Activated naive CD4-positive, alpha-beta T cell treated with anti-CD3 and anti-CD28 coated beads for 36 hours (primary cell): ENCODE results near the gene NEK1. TPM values are rescaled to one million over a fixed set of nuclear protein-coding genes. Genes with fewer than 3 reads are reported as not detected.

Source experiments
- CTCF ChIA-PET: fragments of 350-600 bp; sonication (Branson Sonifier 250); formaldehyde crosslinking; loops from one replicate; lab custom pipeline; 2021; ENCODE audit warnings: antibody characterized with exemption; lab: Charles Lee
- DNase-seq: peaks from one replicate; pipeline ENCODE4 v3.0.0-alpha.2; 2020
- H3K27ac Mint-ChIP-seq: one replicate; pipeline ENCODE4 v1.8.0; 2021; ENCODE audit warnings: mild to moderate bottlenecking, mixed read lengths
- H3K27me3 Mint-ChIP-seq: one replicate; pipeline ENCODE4 v1.8.0; 2021; ENCODE audit warnings: low read depth, mixed read lengths
- H3K36me3 Mint-ChIP-seq: one replicate; pipeline ENCODE4 v1.8.0; 2021; ENCODE audit warnings: low read depth, mixed read lengths
- H3K4me1 Mint-ChIP-seq: one replicate; pipeline ENCODE4 v1.8.0; 2021; ENCODE audit warnings: low read depth, mixed read lengths
- H3K4me3 Mint-ChIP-seq: one replicate; pipeline ENCODE4 v1.8.0; 2021; ENCODE audit warnings: mild to moderate bottlenecking, moderate library complexity, mixed read lengths
- H3K9me3 Mint-ChIP-seq: one replicate; pipeline ENCODE4 v1.8.0; 2021; ENCODE audit warnings: mixed read lengths
- intact Hi-C: fragments of 100-400 bp; cut with micrococcal nuclease; formaldehyde crosslinking; loops from one replicate; pipeline ENCODE4 v1.15.1; 2023
- total RNA-seq, 2 experiments: library from RNA; stranded (reverse); gene quantifications; one replicate each; pipeline ENCODE4 v1.2.3, GENCODE V29; 2021

The NEK1 gene
- total RNA-seq, 2 experiments from 2014 or later: 9.5 to 10.3 TPM

- intact Hi-C loops: no loop called here
- no peak for DNase-seq
- peaks cover 13% of the 10 kb centered on the region for H3K4me1 Mint-ChIP-seq
- H3K36me3 Mint-ChIP-seq: peaks cover 13% of the 10 kb centered on the region
- H3K27me3 Mint-ChIP-seq: no peaks in the 10 kb centered on the region
- no peak overlapping the region for H3K27ac Mint-ChIP-seq
- CTCF ChIA-PET: interaction anchor here (0.8 to 1.0 kb wide), 2 partner anchors 10 to 16 kb away, joined by 3 to 5 read pairs; no protein-coding TSS in a partner anchor
- no peaks in the 10 kb centered on the region for H3K9me3 Mint-ChIP-seq
- H3K4me3 Mint-ChIP-seq: no peak overlapping the region
These were observed 37.3 kb upstream of the NEK1 start for GRCh38 chr4:169649545-169650226.

- intact Hi-C loops: no loop called here
- H3K4me1 Mint-ChIP-seq: peaks cover 2% of the 10 kb centered on the region
- no peaks in the 10 kb centered on the region for H3K27me3 Mint-ChIP-seq
- DNase-seq: no peak
- CTCF ChIA-PET: interaction anchor here (0.6 to 1.2 kb wide), 2 partner anchors 10 to 15 kb away, joined by 3 read pairs; no protein-coding TSS in a partner anchor
- no peak overlapping the region for H3K27ac Mint-ChIP-seq
- H3K36me3 Mint-ChIP-seq: peaks cover 17% of the 10 kb centered on the region
- H3K4me3 Mint-ChIP-seq: no peak overlapping the region
- no peaks in the 10 kb centered on the region for H3K9me3 Mint-ChIP-seq
These were observed 33.2 kb upstream of the NEK1 start for GRCh38 chr4:169645627-169646026.

- CTCF ChIA-PET: interaction anchor here (0.6 to 1.2 kb wide), 2 partner anchors 9 to 14 kb away, joined by 3 read pairs; no protein-coding TSS in a partner anchor
- H3K4me3 Mint-ChIP-seq: no peak overlapping the region
- no peak overlapping the region for H3K27ac Mint-ChIP-seq
- peaks cover 17% of the 10 kb centered on the region for H3K36me3 Mint-ChIP-seq
- intact Hi-C loops: no loop called here
- H3K27me3 Mint-ChIP-seq: no peaks in the 10 kb centered on the region
- H3K9me3 Mint-ChIP-seq: no peaks in the 10 kb centered on the region
- no peak for DNase-seq
- peaks cover 2% of the 10 kb centered on the region for H3K4me1 Mint-ChIP-seq
These were observed 32.4 kb upstream of the NEK1 start for GRCh38 chr4:169644802-169645201.

- Mint-ChIP-seq H3K4me3 (no peak overlapping the region), H3K27me3 (no peaks in the 10 kb centered on the region), H3K36me3 (peaks cover 36% of the 10 kb centered on the region), H3K9me3 (no peaks in the 10 kb centered on the region), H3K27ac (no peak overlapping the region), H3K4me1 (peaks cover 8% of the 10 kb centered on the region)
- intact Hi-C loops: no loop called here
- CTCF ChIA-PET: interaction anchor here (1.7 kb wide), 1 partner anchor 19 kb away, joined by 5 read pairs; no protein-coding TSS in a partner anchor
- DNase-seq: no peak
These were observed 28.0 kb upstream of the NEK1 start for GRCh38 chr4:169640261-169640870.

GRCh38 chr4:169634975-169635374 lies 22.6 kb upstream of the NEK1 start:
- intact Hi-C loops: no loop called here
- Mint-ChIP-seq H3K27me3 (no peaks in the 10 kb centered on the region), H3K4me3 (no peak overlapping the region), H3K36me3 (peaks cover 21% of the 10 kb centered on the region), H3K9me3 (no peaks in the 10 kb centered on the region), H3K27ac (no peak overlapping the region), H3K4me1 (peaks cover 14% of the 10 kb centered on the region)
- CTCF ChIA-PET: interaction anchor here (2.2 kb wide), 1 partner anchor 15 kb away, joined by 7 read pairs; the partner anchor contains the start of gene CLCN3
- DNase-seq: no peak

- peaks cover 16% of the 10 kb centered on the region for H3K4me1 Mint-ChIP-seq
- peaks cover 14% of the 10 kb centered on the region for H3K36me3 Mint-ChIP-seq
- H3K27me3 Mint-ChIP-seq: no peaks in the 10 kb centered on the region
- no peak for DNase-seq
- H3K27ac Mint-ChIP-seq: no peak overlapping the region
- H3K9me3 Mint-ChIP-seq: no peaks in the 10 kb centered on the region
- intact Hi-C loops: no loop called here
- no peak overlapping the region for H3K4me3 Mint-ChIP-seq
- CTCF ChIA-PET: interaction anchor here (0.5 to 0.7 kb wide), 3 partner anchors 17 to 1237 kb away, joined by 3 to 5 read pairs (median 3); no protein-coding TSS in a partner anchor
These were observed 20.5 kb upstream of the NEK1 start for GRCh38 chr4:169632896-169633295.

GRCh38 chr4:169630069-169630468 lies 17.7 kb upstream of the NEK1 start:
- peaks cover 29% of the 10 kb centered on the region for H3K4me1 Mint-ChIP-seq
- no peaks in the 10 kb centered on the region for H3K27me3 Mint-ChIP-seq
- H3K4me3 Mint-ChIP-seq: no peak overlapping the region
- H3K27ac Mint-ChIP-seq: no peak overlapping the region
- CTCF ChIA-PET: interaction anchor here (0.9 to 1.1 kb wide), 2 partner anchors 9 to 123 kb away, joined by 3 to 4 read pairs; no protein-coding TSS in a partner anchor
- no peaks in the 10 kb centered on the region for H3K36me3 Mint-ChIP-seq
- intact Hi-C loops: no loop called here
- H3K9me3 Mint-ChIP-seq: no peaks in the 10 kb centered on the region
- DNase-seq: no peak

GRCh38 chr4:169628579-169628978 lies 16.2 kb upstream of the NEK1 start:
- intact Hi-C loops: no loop called here
- no peak overlapping the region for H3K4me3 Mint-ChIP-seq
- H3K36me3 Mint-ChIP-seq: no peaks in the 10 kb centered on the region
- no peak for DNase-seq
- H3K27me3 Mint-ChIP-seq: no peaks in the 10 kb centered on the region
- no peaks in the 10 kb centered on the region for H3K9me3 Mint-ChIP-seq
- no peak overlapping the region for H3K27ac Mint-ChIP-seq
- CTCF ChIA-PET: interaction anchor here (0.8 kb wide), 1 partner anchor 9 kb away, joined by 3 read pairs; no protein-coding TSS in a partner anchor
- H3K4me1 Mint-ChIP-seq: peaks cover 32% of the 10 kb centered on the region

GRCh38 chr4:169627307-169627706 lies 14.9 kb upstream of the NEK1 start:
- CTCF ChIA-PET: interaction anchor here (1.8 kb wide), 1 partner anchor 14 kb away, joined by 9 read pairs; the partner anchor contains the start of gene NEK1
- H3K27ac Mint-ChIP-seq: no peak overlapping the region
- intact Hi-C loops: loop anchor here (1.0 kb wide), 2 partner anchors 9 to 33 kb away; no protein-coding TSS in a partner anchor

GRCh38 chr4:169626331-169627282 lies 14.2 kb upstream of the NEK1 start:
- Mint-ChIP-seq H3K27me3 (no peaks in the 10 kb centered on the region), H3K36me3 (peaks cover 1% of the 10 kb centered on the region), H3K9me3 (no peaks in the 10 kb centered on the region), H3K4me1 (peaks cover 44% of the 10 kb centered on the region), H3K4me3 (no peak overlapping the region), H3K27ac (peak overlapping the region; percentile 79)
- intact Hi-C loops: loop anchor here (1.0 kb wide), 2 partner anchors 8 to 34 kb away; no protein-coding TSS in a partner anchor
- DNase-seq: peak; percentile 42
- CTCF ChIA-PET: interaction anchor here (1.8 kb wide), 1 partner anchor 13 kb away, joined by 9 read pairs; the partner anchor contains the start of gene NEK1

More at GRCh38 chr4:169627307-169627706, 14.9 kb upstream of the NEK1 start:
- H3K4me1 Mint-ChIP-seq: peaks cover 41% of the 10 kb centered on the region
- no peak for DNase-seq
- no peaks in the 10 kb centered on the region for H3K9me3 Mint-ChIP-seq
- H3K36me3 Mint-ChIP-seq: peaks cover 1% of the 10 kb centered on the region
- H3K4me3 Mint-ChIP-seq: no peak overlapping the region
- H3K27me3 Mint-ChIP-seq: no peaks in the 10 kb centered on the region

- DNase-seq: no peak
- intact Hi-C loops: no loop called here
- Mint-ChIP-seq H3K9me3 (no peaks in the 10 kb centered on the region), H3K36me3 (peaks cover 1% of the 10 kb centered on the region), H3K4me3 (no peak overlapping the region), H3K4me1 (peaks cover 44% of the 10 kb centered on the region), H3K27ac (no peak overlapping the region), H3K27me3 (no peaks in the 10 kb centered on the region)
- CTCF ChIA-PET: interaction anchor here (1.8 kb wide), 1 partner anchor 13 kb away, joined by 9 read pairs; the partner anchor contains the start of gene NEK1
These were observed 13.5 kb upstream of the NEK1 start for GRCh38 chr4:169625886-169626285.
